ENCODE measurements around the gene KRTAP4-3. TPM values are rescaled to one million over a fixed set of nuclear protein-coding genes. Genes with fewer than 3 reads are reported as not detected.
"Not testable (repeated sequence)": the region's sequence is repeated elsewhere in the genome, so short reads cannot be mapped to it uniquely, and the experiment has no call there.

The KRTAP4-3 gene
- total RNA-seq, 1 donor from 2014 or later, result not detected

- Mint-ChIP-seq H3K9me3 (ENCODE audit: unreplicated experiment) (no peaks in the 10 kb centered on the region), H3K27me3 (ENCODE audit: unreplicated experiment) (no peaks in the 10 kb centered on the region), H3K36me3 (ENCODE audit: low read depth, unreplicated experiment) (no peaks in the 10 kb centered on the region), H3K27ac (ENCODE audit: unreplicated experiment) (no peak overlapping the region), H3K4me3 (ENCODE audit: unreplicated experiment) (no peak overlapping the region), H3K4me1 (ENCODE audit: unreplicated experiment) (no peaks in the 10 kb centered on the region)
- DNase-seq (ENCODE audit: low spot score), result no peak
- no peak for TF ChIP-seq CTCF (IDR thresholded peaks at IDR 0.05; ENCODE audit: unreplicated experiment)
Measured at GRCh38 chr17:41176744-41177387, 8.8 kb upstream of the KRTAP4-3 start.

DNA sequence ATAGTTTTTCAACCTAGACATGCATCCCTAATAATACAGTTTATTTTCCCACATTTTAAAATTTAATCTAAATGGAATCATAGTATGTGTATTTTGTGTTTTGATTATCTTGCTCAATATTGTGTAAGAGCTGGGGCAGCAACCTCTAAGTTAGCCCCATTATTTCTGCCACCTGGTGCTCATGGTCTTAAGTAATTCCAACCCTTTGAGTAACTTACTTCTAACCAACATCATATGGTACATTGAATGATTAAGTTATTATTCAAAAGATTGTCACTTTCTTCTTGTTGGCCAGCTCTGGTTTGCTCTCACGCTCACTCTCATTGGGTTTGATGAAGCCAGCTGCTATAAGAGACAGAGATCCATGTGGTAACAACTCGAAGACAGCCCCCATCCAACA lies 3.9 kb upstream of the KRTAP4-3 start:
- H3K4me3 Mint-ChIP-seq (ENCODE audit: unreplicated experiment), result no peak overlapping the region
- TF ChIP-seq CTCF (IDR thresholded peaks at IDR 0.05; ENCODE audit: unreplicated experiment), result no peak
- H3K27ac Mint-ChIP-seq (ENCODE audit: unreplicated experiment), result no peak overlapping the region
- no peaks in the 10 kb centered on the region for H3K36me3 Mint-ChIP-seq (ENCODE audit: low read depth, unreplicated experiment)
- no peaks in the 10 kb centered on the region for H3K9me3 Mint-ChIP-seq (ENCODE audit: unreplicated experiment)
- no peak for DNase-seq (ENCODE audit: low spot score)
- H3K27me3 Mint-ChIP-seq (ENCODE audit: unreplicated experiment), result no peaks in the 10 kb centered on the region
- H3K4me1 Mint-ChIP-seq (ENCODE audit: unreplicated experiment), result no peaks in the 10 kb centered on the region

GRCh38 chr17:41167561-41167960 lies 460 bp downstream of the KRTAP4-3 start:
- H3K27ac Mint-ChIP-seq (ENCODE audit: unreplicated experiment), result no peak overlapping the region
- no peaks in the 10 kb centered on the region for H3K9me3 Mint-ChIP-seq (ENCODE audit: unreplicated experiment)
- no peak for DNase-seq (ENCODE audit: low spot score)
- no peak overlapping the region for H3K4me3 Mint-ChIP-seq (ENCODE audit: unreplicated experiment)
- no peak for TF ChIP-seq CTCF (IDR thresholded peaks at IDR 0.05; ENCODE audit: unreplicated experiment)
- H3K4me1 Mint-ChIP-seq (ENCODE audit: unreplicated experiment), result no peaks in the 10 kb centered on the region
- no peaks in the 10 kb centered on the region for H3K27me3 Mint-ChIP-seq (ENCODE audit: unreplicated experiment)
- no peaks in the 10 kb centered on the region for H3K36me3 Mint-ChIP-seq (ENCODE audit: low read depth, unreplicated experiment)

- TF ChIP-seq CTCF (IDR thresholded peaks at IDR 0.05; ENCODE audit: unreplicated experiment), result no peak
- Mint-ChIP-seq H3K4me1 (ENCODE audit: unreplicated experiment) (no peaks in the 10 kb centered on the region), H3K9me3 (ENCODE audit: unreplicated experiment) (no peaks in the 10 kb centered on the region), H3K4me3 (ENCODE audit: unreplicated experiment) (no peak overlapping the region), H3K36me3 (ENCODE audit: low read depth, unreplicated experiment) (no peaks in the 10 kb centered on the region), H3K27me3 (ENCODE audit: unreplicated experiment) (no peaks in the 10 kb centered on the region), H3K27ac (ENCODE audit: unreplicated experiment) (no peak overlapping the region)
- DNase-seq (ENCODE audit: low spot score), result no peak
Measured at GRCh38 chr17:41163828-41164227, 4.2 kb downstream of the KRTAP4-3 start.

- TF ChIP-seq CTCF (IDR thresholded peaks at IDR 0.05; ENCODE audit: unreplicated experiment), result no peak
- DNase-seq (ENCODE audit: low spot score), result no peak
- no peaks in the 10 kb centered on the region for H3K9me3 Mint-ChIP-seq (ENCODE audit: unreplicated experiment)
- no peaks in the 10 kb centered on the region for H3K27me3 Mint-ChIP-seq (ENCODE audit: unreplicated experiment)
- no peaks in the 10 kb centered on the region for H3K36me3 Mint-ChIP-seq (ENCODE audit: low read depth, unreplicated experiment)
- no peaks in the 10 kb centered on the region for H3K4me1 Mint-ChIP-seq (ENCODE audit: unreplicated experiment)
- no peak within 1 kb of the TSS for H3K4me3 Mint-ChIP-seq (ENCODE audit: unreplicated experiment)
- no peak within 1 kb of the TSS for H3K27ac Mint-ChIP-seq (ENCODE audit: unreplicated experiment)
Measured at GRCh38 chr17:41160648-41161047, 7.4 kb downstream of the KRTAP4-3 start, which contains the start of gene KRTAP4-4. KRTAP4-4 (minus strand) TSS chr17:41160748; CDS start chr17:41160691, 57 bp downstream.

DNA sequence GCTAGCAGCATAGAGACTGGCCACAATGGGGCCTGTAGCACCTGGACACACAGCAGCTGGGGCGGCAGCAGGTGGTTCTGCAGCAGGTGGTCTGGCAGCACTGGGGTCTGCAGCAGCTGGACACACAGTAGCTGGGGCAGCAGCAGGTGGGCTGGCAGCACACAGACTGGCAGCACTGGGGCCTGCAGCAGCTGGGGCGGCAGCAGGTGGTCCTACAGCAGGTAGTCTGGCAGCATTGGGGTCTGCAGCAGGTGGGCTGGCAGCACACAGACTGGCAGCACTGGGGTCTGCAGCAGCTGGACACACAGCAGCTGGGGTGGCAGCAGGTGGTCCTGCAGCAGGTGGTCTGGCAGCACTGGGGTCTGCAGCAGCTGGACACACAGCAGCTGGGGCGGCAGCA lies 7.8 kb downstream of the KRTAP4-3 start:
- H3K36me3 Mint-ChIP-seq (ENCODE audit: low read depth, unreplicated experiment); DNase-seq (ENCODE audit: low spot score); H3K27ac Mint-ChIP-seq (ENCODE audit: unreplicated experiment); H3K27me3 Mint-ChIP-seq (ENCODE audit: unreplicated experiment); H3K4me1 Mint-ChIP-seq (ENCODE audit: unreplicated experiment); H3K4me3 Mint-ChIP-seq (ENCODE audit: unreplicated experiment); H3K9me3 Mint-ChIP-seq (ENCODE audit: unreplicated experiment): not testable (repeated sequence)

Data from endothelial cell (in vitro differentiated cells).